ENCODE results near the gene PGM2L1. TPM values are rescaled to one million over a fixed set of nuclear protein-coding genes. Genes with fewer than 3 reads are reported as not detected.

The PGM2L1 gene
- total and polyA plus RNA-seq, 7 donors, result 1.2 to 13.4 (median 7.6) TPM

- no peak overlapping the region for H3K4me3 ChIP-seq
- no peaks in the 10 kb centered on the region for H3K9me3 ChIP-seq
- H3K36me3 ChIP-seq, result no peaks in the 10 kb centered on the region
- no peak for TF ChIP-seq EP300 (IDR thresholded peaks at IDR 0.05)
- TF ChIP-seq CTCF (IDR thresholded peaks at IDR 0.05), result no peak
- no peak for DNase-seq
- no peak overlapping the region for H3K27ac ChIP-seq
- H3K27me3 ChIP-seq, result no peaks in the 10 kb centered on the region
- peaks cover 0 to 8% (median 5%) of the 10 kb centered on the region in 4 donors for H3K4me1 ChIP-seq
- WGBS, 2 donors, result 96 to 97% methylated on average over 8 of the region's 8 CpGs
- intact Hi-C loops (cut with DNase I), result no loop called here
Measured at GRCh38 chr11:74392256-74392655, 6.0 kb downstream of the PGM2L1 start.

GRCh38 chr11:74391193-74391592 lies 7.0 kb downstream of the PGM2L1 start:
- Histone ChIP-seq H3K4me3 (no peak overlapping the region), H3K9me3 (no peaks in the 10 kb centered on the region), H3K27me3 (no peaks in the 10 kb centered on the region), H3K36me3 (no peaks in the 10 kb centered on the region), H3K4me1 (peaks cover 0 to 6% (median 0%) of the 10 kb centered on the region in 4 donors), H3K27ac (no peak overlapping the region)
- no peak for DNase-seq
- no peak for TF ChIP-seq CTCF (IDR thresholded peaks at IDR 0.05)
- no peak for TF ChIP-seq POLR2AphosphoS5 (IDR thresholded peaks at IDR 0.05)
- TF ChIP-seq POLR2A (IDR thresholded peaks at IDR 0.05), result no peak
- TF ChIP-seq EP300 (IDR thresholded peaks at IDR 0.05), result no peak
- WGBS, 2 donors, result 38 to 59% methylated on average over 3 of the region's 3 CpGs
- intact Hi-C loops (cut with DNase I), result no loop called here

- Histone ChIP-seq H3K36me3 (no peaks in the 10 kb centered on the region), H3K27ac (no peak overlapping the region), H3K4me1 (peaks cover 0 to 6% (median 0%) of the 10 kb centered on the region in 4 donors), H3K4me3 (no peak overlapping the region), H3K9me3 (no peaks in the 10 kb centered on the region), H3K27me3 (no peaks in the 10 kb centered on the region)
- TF ChIP-seq POLR2AphosphoS5 (IDR thresholded peaks at IDR 0.05), result no peak
- no peak for TF ChIP-seq POLR2A (IDR thresholded peaks at IDR 0.05)
- TF ChIP-seq EP300 (IDR thresholded peaks at IDR 0.05), result no peak
- no peak for TF ChIP-seq CTCF (IDR thresholded peaks at IDR 0.05)
- 83 to 86% methylated on average over 2 of the region's 2 CpGs for WGBS, 2 donors
- intact Hi-C loops (cut with DNase I), result no loop called here
- DNase-seq, result no peak
Measured at GRCh38 chr11:74390697-74391096, 7.5 kb downstream of the PGM2L1 start.

GRCh38 chr11:74388678-74389327 lies 9.4 kb downstream of the PGM2L1 start:
- Histone ChIP-seq H3K27ac (no peak overlapping the region), H3K4me1 (peaks cover 0 to 6% (median 0%) of the 10 kb centered on the region in 4 donors), H3K27me3 (no peaks in the 10 kb centered on the region), H3K4me3 (no peak overlapping the region), H3K36me3 (no peaks in the 10 kb centered on the region), H3K9me3 (no peaks in the 10 kb centered on the region)
- peak; percentile 72 for DNase-seq
- WGBS, 2 donors, result 4 to 9% methylated on average over 2 of the region's 2 CpGs
- intact Hi-C loops (cut with DNase I), result loop anchor here (1.0 to 5.0 kb wide), 2 partner anchors 60 to 353 kb away; no protein-coding TSS in a partner anchor
- no peak for TF ChIP-seq EP300 (IDR thresholded peaks at IDR 0.05)
- TF ChIP-seq CTCF (IDR thresholded peaks at IDR 0.05), result peak; percentile 43 to 76 (median 66)
- TF ChIP-seq POLR2AphosphoS5 (IDR thresholded peaks at IDR 0.05), result no peak
- TF ChIP-seq POLR2A (IDR thresholded peaks at IDR 0.05), result no peak

GRCh38 chr11:74384641-74385040 lies 13.6 kb downstream of the PGM2L1 start:
- intact Hi-C loops (cut with DNase I), result loop anchor here (5.0 kb wide), 1 partner anchor 358 kb away; no protein-coding TSS in a partner anchor
- H3K9me3 ChIP-seq, result no peaks in the 10 kb centered on the region
- no peaks in the 10 kb centered on the region for H3K27me3 ChIP-seq
- 52 to 85% methylated on average over 3 of the region's 3 CpGs for WGBS, 2 donors
- DNase-seq, result no peak
- no peaks in the 10 kb centered on the region for H3K36me3 ChIP-seq
- no peak overlapping the region for H3K27ac ChIP-seq
- H3K4me1 ChIP-seq, result peaks cover 0 to 6% (median 0%) of the 10 kb centered on the region in 4 donors
- TF ChIP-seq POLR2A (IDR thresholded peaks at IDR 0.05) (no peak), EP300 (IDR thresholded peaks at IDR 0.05) (no peak), POLR2AphosphoS5 (IDR thresholded peaks at IDR 0.05) (no peak), CTCF (IDR thresholded peaks at IDR 0.05) (no peak)
- no peak overlapping the region for H3K4me3 ChIP-seq
